Right lobe of liver (tissue), 6 donors: Measurements from ENCODE around the gene UQCRC1. TPM values are rescaled to one million over a fixed set of nuclear protein-coding genes. Genes with fewer than 3 reads are reported as not detected.

Experiments
- ATAC-seq, 4 donors: fragments of 200-7000 bp; cut with Tn5 transposase; one replicate each; pipeline ENCODE4 v1.9.1; 2020; ENCODE audit warnings: mild to moderate bottlenecking in 4 of 4, moderate library complexity in 4 of 4
- DNase-seq, 3 donors: peaks; one replicate each; pipeline ENCODE4 v3.0.0-alpha.2; 2020
- H3K27ac ChIP-seq, 3 donors: fragments of 200-600 bp; one replicate each; pipeline ENCODE4 v1.8.0; 2022
- H3K27me3 ChIP-seq, 2 donors: fragments of 200-600 bp; one replicate each; pipeline ENCODE4 v1.8.0; 2022
- H3K36me3 ChIP-seq, 4 donors: fragments of 200-600 bp; sonication (generic) in 1 of 4; one replicate each; pipeline versions ENCODE4 v1.5.1 to v1.8.0; 2017 to 2022; ENCODE audit warnings: control low read depth in 1 of 4
- H3K4me1 ChIP-seq, 4 donors: fragments of 200-600 bp; sonication (generic) in 1 of 4; one replicate each; pipeline versions ENCODE4 v1.5.1 to v1.8.0; 2017 to 2022; ENCODE audit warnings: control low read depth in 1 of 4
- H3K4me3 ChIP-seq, 3 donors: fragments of 200-600 bp; one replicate each; pipeline ENCODE4 v1.8.0; 2022
- H3K9me3 ChIP-seq, 4 donors: fragments of 200-600 bp; sonication (generic) in 1 of 4; one replicate each; pipeline versions ENCODE4 v1.5.1 to v1.8.0; 2017 to 2022; ENCODE audit warnings: control low read depth in 1 of 4
- CTCF ChIP-seq, 4 donors: fragments of 200-600 bp in 3 of 4; fragments of 450-650 bp in 1 of 4; IDR thresholded peaks; one replicate each; pipeline versions ENCODE4 v1.5.1 to v1.8.0; 2016 to 2022; ENCODE audit warnings: antibody characterized with exemption in 4 of 4, mild to moderate bottlenecking in 2 of 4
- POLR2A ChIP-seq: fragments of 450-650 bp; IDR thresholded peaks from one replicate; pipeline ENCODE4 v1.6.1; 2017; ENCODE audit warnings: antibody characterized with exemption, mild to moderate bottlenecking
- WGBS: methylation state at CpG from one replicate; pipeline ENCODE4 v1.1.6; 2018; ENCODE audit warnings: low coverage, low lambda C conversion rate; ENCODE audit not compliant: insufficient coverage; ENCODE audit errors: missing lambda C conversion rate; 5-methylcytosine and 5-hydroxymethylcytosine counted together
- intact Hi-C, 2 donors: fragments of 100-400 bp; cut with DNase I; formaldehyde crosslinking; loops; one replicate each; pipeline versions ENCODE4 v1.11.2 to v1.14.1; 2022
- total RNA-seq, 6 experiments: library from RNA; depleted of rRNA in 2 of 6; stranded (reverse); fragments of >200 nt in 2 of 6; fragmentation: NEBNext Ultra II Directional in 3 of 6; extraction: Animal tissue kit (Norgen Biotek cat#: 25700) in 3 of 6; gene quantifications; one replicate each; pipeline versions ENCODE4 v1.1.0 to v1.2.4, GENCODE V29; 2016 to 2023
- donor health status: DM: no; HTN: yes; CAD: no.
- donor health status: DM: no; HTN: no; CAD: no.
- donor health status: DM: no; HTN: no; CAD: no.
- donor health status: DM: no; HTN: yes; CAD: no.
- donor health status: DM: no; HTN: yes; CAD: no.

Gene UQCRC1
- total RNA-seq, 6 experiments from 2014 or later = 176 to 329 (median 213) TPM

GRCh38 chr3:48581621-48582481 lies 27.6 kb downstream of the UQCRC1 start:
- 72% methylated on average over 5 of the region's 14 CpGs for WGBS
- Histone ChIP-seq H3K27me3 (no peaks in the 10 kb centered on the region), H3K4me1 (peaks cover 0 to 4% (median 0%) of the 10 kb centered on the region in 4 donors), H3K4me3 (no peak overlapping the region), H3K9me3 (no peaks in the 10 kb centered on the region), H3K36me3 (no peaks in the 10 kb centered on the region), H3K27ac (no peak overlapping the region)
- TF ChIP-seq CTCF (IDR thresholded peaks at IDR 0.05) (no peak), POLR2A (no peak)
- peak in 3 of 4 donors; percentile 56 to 81 (median 60) for ATAC-seq
- no peak for DNase-seq
- intact Hi-C loops = loop anchor here in 1 of 2 donors (10.0 kb wide), 1 partner anchor 983 kb away; no protein-coding TSS in a partner anchor

- Histone ChIP-seq H3K27me3 (no peaks in the 10 kb centered on the region), H3K27ac (no peak overlapping the region), H3K9me3 (no peaks in the 10 kb centered on the region), H3K4me1 (no peaks in the 10 kb centered on the region), H3K4me3 (no peak overlapping the region), H3K36me3 (no peaks in the 10 kb centered on the region)
- TF ChIP-seq CTCF (IDR thresholded peaks at IDR 0.05) (no peak), POLR2A (no peak)
- 83% methylated on average over 1 of the region's 4 CpGs for whole genome bisulfite sequencing
- intact Hi-C loops = no loop called here
- DNase-seq (no peak), ATAC-seq (no peak)
Measured at GRCh38 chr3:48576647-48577046, 32.8 kb downstream of the UQCRC1 start.

- ATAC-seq (no peak), DNase-seq (no peak)
- no peaks in the 10 kb centered on the region for H3K27me3 ChIP-seq
- WGBS = 61% methylated on average over 3 of the region's 17 CpGs
- no peaks in the 10 kb centered on the region for H3K9me3 ChIP-seq
- intact Hi-C loops = no loop called here
- H3K27ac ChIP-seq = no peak overlapping the region
- no peak overlapping the region for H3K4me3 ChIP-seq
- TF ChIP-seq CTCF (IDR thresholded peaks at IDR 0.05) (no peak), POLR2A (no peak)
- H3K36me3 ChIP-seq = no peaks in the 10 kb centered on the region
- H3K4me1 ChIP-seq = no peaks in the 10 kb centered on the region
Measured at GRCh38 chr3:48575366-48575765, 34.1 kb downstream of the UQCRC1 start.

GRCh38 chr3:48573973-48574585 lies 35.4 kb downstream of the UQCRC1 start:
- Histone ChIP-seq H3K27ac (no peak overlapping the region), H3K4me1 (no peaks in the 10 kb centered on the region), H3K27me3 (no peaks in the 10 kb centered on the region), H3K4me3 (no peak overlapping the region), H3K9me3 (no peaks in the 10 kb centered on the region), H3K36me3 (no peaks in the 10 kb centered on the region)
- no peak for DNase-seq
- no peak for ATAC-seq
- intact Hi-C loops = no loop called here
- WGBS = 100% methylated on average over 2 of the region's 10 CpGs
- no peak for TF ChIP-seq CTCF (IDR thresholded peaks at IDR 0.05)
